Mucosa of descending colon (tissue), 3 donors: ENCODE results near the gene SP9. TPM values are rescaled to one million over a fixed set of nuclear protein-coding genes. Genes with fewer than 3 reads are reported as not detected.
"Not testable (repeated sequence)": the region's sequence is repeated elsewhere in the genome, so short reads cannot be mapped to it uniquely, and the experiment has no call there.

Source experiments
- ATAC-seq: fragments of 200-7000 bp; cut with Tn5 transposase; one replicate; pipeline ENCODE4 v1.9.1; 2020; ENCODE audit warnings: mild to moderate bottlenecking, moderate library complexity
- DNase-seq, 3 donors: peaks; one replicate each; pipeline ENCODE4 v3.0.0-alpha.2; 2020
- H3K36me3 ChIP-seq: fragments of 200-600 bp; one replicate; pipeline ENCODE4 v1.8.0; 2021; ENCODE audit warnings: low read depth, mild to moderate bottlenecking
- H3K4me1 ChIP-seq: fragments of 200-600 bp; one replicate; pipeline ENCODE4 v1.8.0; 2021; ENCODE audit warnings: low read depth, mild to moderate bottlenecking
- H3K4me3 ChIP-seq: fragments of 200-600 bp; one replicate; pipeline ENCODE4 v1.8.0; 2021; ENCODE audit warnings: mild to moderate bottlenecking
- H3K9me3 ChIP-seq: fragments of 200-600 bp; one replicate; pipeline ENCODE4 v1.8.0; 2021; ENCODE audit warnings: mild to moderate bottlenecking
- intact Hi-C, 2 donors: fragments of 100-400 bp; cut with DNase I in 1 of 2; cut with micrococcal nuclease in 1 of 2; formaldehyde crosslinking; loops; one replicate each; pipeline versions ENCODE4 v1.11.0 to v1.11.1; 2022; cut with DNase I, micrococcal nuclease
- total RNA-seq, 3 donors: library from RNA; stranded (reverse); fragmentation: NEBNext Ultra II Directional in 2 of 3; extraction: Animal tissue kit (Norgen Biotek cat#: 25700) in 2 of 3; gene quantifications; one replicate each; pipeline versions ENCODE4 v1.2.1 to v1.2.4, GENCODE V29; 2021 to 2023
- TF ChIP-seq, protein P1 (sequence below): fragments of 200-600 bp; IDR thresholded peaks from one replicate; pipeline ENCODE4 v1.8.0; 2022; ENCODE audit warnings: antibody characterized with exemption, mild to moderate bottlenecking
- donor health status: DM: no; HTN: no; CAD: no; lungs with moderate emphysema.
- donor health status: DM: no; HTN: no; CAD: no.
- donor health status: DM: no; HTN: yes; CAD: no.

Gene SP9
- total RNA-seq, 3 donors from 2014 or later: not detected

- Histone ChIP-seq H3K9me3 (no peaks in the 10 kb centered on the region), H3K4me3 (no peak overlapping the region), H3K4me1 (no peaks in the 10 kb centered on the region), H3K36me3 (no peaks in the 10 kb centered on the region)
- DNase-seq (no peak), ATAC-seq (no peak)
- TF ChIP-seq, protein P1, sequence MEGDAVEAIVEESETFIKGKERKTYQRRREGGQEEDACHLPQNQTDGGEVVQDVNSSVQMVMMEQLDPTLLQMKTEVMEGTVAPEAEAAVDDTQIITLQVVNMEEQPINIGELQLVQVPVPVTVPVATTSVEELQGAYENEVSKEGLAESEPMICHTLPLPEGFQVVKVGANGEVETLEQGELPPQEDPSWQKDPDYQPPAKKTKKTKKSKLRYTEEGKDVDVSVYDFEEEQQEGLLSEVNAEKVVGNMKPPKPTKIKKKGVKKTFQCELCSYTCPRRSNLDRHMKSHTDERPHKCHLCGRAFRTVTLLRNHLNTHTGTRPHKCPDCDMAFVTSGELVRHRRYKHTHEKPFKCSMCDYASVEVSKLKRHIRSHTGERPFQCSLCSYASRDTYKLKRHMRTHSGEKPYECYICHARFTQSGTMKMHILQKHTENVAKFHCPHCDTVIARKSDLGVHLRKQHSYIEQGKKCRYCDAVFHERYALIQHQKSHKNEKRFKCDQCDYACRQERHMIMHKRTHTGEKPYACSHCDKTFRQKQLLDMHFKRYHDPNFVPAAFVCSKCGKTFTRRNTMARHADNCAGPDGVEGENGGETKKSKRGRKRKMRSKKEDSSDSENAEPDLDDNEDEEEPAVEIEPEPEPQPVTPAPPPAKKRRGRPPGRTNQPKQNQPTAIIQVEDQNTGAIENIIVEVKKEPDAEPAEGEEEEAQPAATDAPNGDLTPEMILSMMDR: no peak
- intact Hi-C loops: no loop called here
Observed at GRCh38 chr2:174350018-174350417, 15.3 kb downstream of the SP9 start.

- Histone ChIP-seq H3K36me3 (no peaks in the 10 kb centered on the region), H3K4me3 (no peak overlapping the region), H3K9me3 (no peaks in the 10 kb centered on the region), H3K4me1 (no peaks in the 10 kb centered on the region)
- no peak for DNase-seq
- TF ChIP-seq, protein P1: no peak
- no peak for ATAC-seq
- intact Hi-C loops: no loop called here
Observed at GRCh38 chr2:174350593-174351181, 15.9 kb downstream of the SP9 start.

GRCh38 chr2:174353004-174353403 is 18.2 kb downstream of the SP9 start:
- DNase-seq: no peak
- no peak for ATAC-seq
- Histone ChIP-seq H3K4me3 (no peak overlapping the region), H3K36me3 (no peaks in the 10 kb centered on the region), H3K9me3 (no peaks in the 10 kb centered on the region), H3K4me1 (no peaks in the 10 kb centered on the region)
- TF ChIP-seq, protein P1: no peak
- intact Hi-C loops: no loop called here

GRCh38 chr2:174356347-174356746 is 21.6 kb downstream of the SP9 start:
- Histone ChIP-seq H3K4me1 (no peaks in the 10 kb centered on the region), H3K9me3 (no peaks in the 10 kb centered on the region), H3K4me3 (no peak overlapping the region), H3K36me3 (no peaks in the 10 kb centered on the region)
- ATAC-seq: no peak
- DNase-seq: no peak
- intact Hi-C loops: no loop called here
- TF ChIP-seq, protein P1: no peak

DNA sequence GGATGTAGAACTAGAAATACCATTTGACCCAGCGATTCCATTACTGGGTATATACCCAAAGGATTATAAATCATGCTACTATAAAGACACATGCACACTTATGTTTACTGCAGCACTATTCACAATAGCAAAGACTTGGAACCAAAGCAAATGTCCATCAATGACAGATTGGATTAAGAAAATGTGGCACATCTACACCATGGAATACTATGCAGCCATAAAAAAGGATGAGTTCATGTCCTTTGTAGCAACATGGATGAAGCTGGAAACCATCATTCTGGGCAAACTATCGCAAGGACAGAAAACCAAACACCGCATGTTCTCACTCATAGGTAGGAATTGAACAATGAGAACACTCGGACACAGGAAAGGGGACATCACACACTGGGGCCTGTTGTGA is 24.9 kb downstream of the SP9 start:
- ATAC-seq, intact Hi-C loops, DNase-seq: not testable (repeated sequence)

GRCh38 chr2:174362949-174363348 is 28.2 kb downstream of the SP9 start:
- intact Hi-C loops: no loop called here
- Histone ChIP-seq H3K4me1 (no peaks in the 10 kb centered on the region), H3K9me3 (peaks cover 4% of the 10 kb centered on the region), H3K36me3 (no peaks in the 10 kb centered on the region), H3K4me3 (no peak overlapping the region)
- TF ChIP-seq, protein P1: no peak
- ATAC-seq (no peak), DNase-seq (no peak)

More for the DNA sequence above, 24.9 kb downstream of the SP9 start:
- not testable (repeated sequence) for H3K9me3 ChIP-seq, H3K4me3 ChIP-seq, H3K4me1 ChIP-seq, H3K36me3 ChIP-seq

DNA sequence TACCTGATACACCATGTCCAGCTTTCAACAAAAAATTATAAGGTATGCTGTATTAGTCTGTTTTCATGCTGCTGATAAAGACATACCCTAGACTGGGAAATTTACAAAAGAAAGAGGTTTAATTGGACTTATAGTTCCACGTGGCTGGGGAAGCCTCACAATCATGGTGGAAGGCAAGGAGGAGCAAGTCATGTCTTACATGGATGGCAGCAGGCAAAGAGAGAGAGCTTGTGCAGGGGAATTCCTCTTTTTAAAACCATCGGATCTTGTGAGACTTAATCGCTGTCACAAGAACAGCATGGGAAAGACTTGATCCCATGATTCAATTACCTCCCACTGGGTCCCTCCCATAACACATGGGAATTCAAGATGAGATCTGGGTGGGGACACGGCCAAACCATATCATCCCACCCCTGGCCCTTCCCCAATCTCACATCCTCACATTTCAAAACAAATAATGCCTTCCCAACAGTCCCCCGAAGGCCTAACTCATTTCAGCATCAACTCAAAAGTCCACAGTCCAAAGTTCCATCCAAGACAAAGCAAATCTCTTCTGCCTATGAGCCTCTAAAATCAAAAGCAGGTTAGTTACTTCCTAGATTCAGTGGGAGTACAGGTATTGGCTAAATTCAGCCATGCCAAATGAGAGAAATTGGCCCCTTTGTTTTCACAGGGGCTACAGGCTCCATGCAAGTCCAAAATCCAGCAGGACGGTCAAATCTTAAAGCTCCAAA is 28.9 kb downstream of the SP9 start:
- H3K36me3 ChIP-seq, H3K4me1 ChIP-seq, H3K9me3 ChIP-seq, ATAC-seq, intact Hi-C loops, DNase-seq, H3K4me3 ChIP-seq: not testable (repeated sequence)
